Activated gamma-delta T cell treated with anti-CD3 and anti-CD28 coated beads, Interleukin-2, amount 50 U/mL, for 16 hours (primary cell): Measurements from ENCODE around the gene MYL5.
"Not testable (repeated sequence)": the region's sequence is repeated elsewhere in the genome, so short reads cannot be mapped to it uniquely, and the experiment has no call there.

ENCODE experiments used
- DNase-seq: peaks from one replicate; pipeline ENCODE4 v3.0.0-alpha.2; 2020; ENCODE audit warnings: low read depth

The MYL5 gene

GRCh38 chr4:636628-637159, 37.6 kb upstream of the MYL5 start:
- no peak for DNase-seq

GRCh38 chr4:637536-638280, 36.6 kb upstream of the MYL5 start:
- no peak for DNase-seq

- not testable (repeated sequence) for DNase-seq
These were observed 32.0 kb upstream of the MYL5 start for GRCh38 chr4:642366-642765.

GRCh38 chr4:646460-646859, 27.9 kb upstream of the MYL5 start:
- DNase-seq = no peak

- DNase-seq = no peak
These were observed 26.9 kb upstream of the MYL5 start for GRCh38 chr4:647481-647880.

- no peak for DNase-seq
These were observed 25.6 kb upstream of the MYL5 start for GRCh38 chr4:648579-649292.

GRCh38 chr4:649293-649625, 25.1 kb upstream of the MYL5 start:
- DNase-seq = no peak

GRCh38 chr4:649751-650310, 24.5 kb upstream of the MYL5 start:
- DNase-seq = no peak

- DNase-seq = no peak
These were observed 23.9 kb upstream of the MYL5 start for GRCh38 chr4:650461-650860.

- DNase-seq = no peak
These were observed 23.1 kb upstream of the MYL5 start for GRCh38 chr4:650951-651883.

- no peak for DNase-seq
These were observed 22.3 kb upstream of the MYL5 start for GRCh38 chr4:651884-652642.

GRCh38 chr4:653080-653821, 21.1 kb upstream of the MYL5 start:
- no peak for DNase-seq

- no peak for DNase-seq
These were observed 20.4 kb upstream of the MYL5 start for GRCh38 chr4:653831-654502.

- DNase-seq = no peak
These were observed 19.9 kb upstream of the MYL5 start for GRCh38 chr4:654503-654845.

GRCh38 chr4:654871-655463, 19.4 kb upstream of the MYL5 start:
- DNase-seq = no peak

GRCh38 chr4:655464-656151, 18.7 kb upstream of the MYL5 start:
- DNase-seq = no peak

GRCh38 chr4:656436-657337, 17.7 kb upstream of the MYL5 start:
- no peak for DNase-seq

- no peak for DNase-seq
These were observed 17.0 kb upstream of the MYL5 start for GRCh38 chr4:657338-657833.
